ENCODE data around the gene KLF1. TPM values are rescaled to one million over a fixed set of nuclear protein-coding genes. Genes with fewer than 3 reads are reported as not detected.
A peak's percentile ranks its signal among the peaks of the same experiment; 100 is the strongest.

KLF1 gene
- total RNA-seq, 6 donors from 2014 or later: 0.17 to 0.89 (median 0.42) TPM; not detected in 2

- Histone ChIP-seq H3K9me3 (no peaks in the 10 kb centered on the region), H3K27me3 (peaks cover 0 to 78% (median 52%) of the 10 kb centered on the region in 4 donors), H3K36me3 (no peaks in the 10 kb centered on the region), H3K4me3 (peak within 1 kb of the TSS in 3 of 4 donors; percentile 21 to 40 (median 38)), H3K27ac (no peak within 1 kb of the TSS), H3K4me1 (peaks cover 26 to 49% (median 27%) of the 10 kb centered on the region in 4 donors)
- ATAC-seq (ENCODE audit: low FRiP score in 2 of 2): peak in 1 of 2 donors; percentile 63
- 2% methylated on average over 39 of the region's 69 CpGs; no CpG with 5 or more reads in 1 of the 2 donors for WGBS, 2 donors
- peak; percentile 40 to 91 for DNase-seq
- TF ChIP-seq POLR2AphosphoS5 (IDR thresholded peaks at IDR 0.05): no peak
- no peak for TF ChIP-seq POLR2A (IDR thresholded peaks at IDR 0.05)
- TF ChIP-seq, protein P1, sequence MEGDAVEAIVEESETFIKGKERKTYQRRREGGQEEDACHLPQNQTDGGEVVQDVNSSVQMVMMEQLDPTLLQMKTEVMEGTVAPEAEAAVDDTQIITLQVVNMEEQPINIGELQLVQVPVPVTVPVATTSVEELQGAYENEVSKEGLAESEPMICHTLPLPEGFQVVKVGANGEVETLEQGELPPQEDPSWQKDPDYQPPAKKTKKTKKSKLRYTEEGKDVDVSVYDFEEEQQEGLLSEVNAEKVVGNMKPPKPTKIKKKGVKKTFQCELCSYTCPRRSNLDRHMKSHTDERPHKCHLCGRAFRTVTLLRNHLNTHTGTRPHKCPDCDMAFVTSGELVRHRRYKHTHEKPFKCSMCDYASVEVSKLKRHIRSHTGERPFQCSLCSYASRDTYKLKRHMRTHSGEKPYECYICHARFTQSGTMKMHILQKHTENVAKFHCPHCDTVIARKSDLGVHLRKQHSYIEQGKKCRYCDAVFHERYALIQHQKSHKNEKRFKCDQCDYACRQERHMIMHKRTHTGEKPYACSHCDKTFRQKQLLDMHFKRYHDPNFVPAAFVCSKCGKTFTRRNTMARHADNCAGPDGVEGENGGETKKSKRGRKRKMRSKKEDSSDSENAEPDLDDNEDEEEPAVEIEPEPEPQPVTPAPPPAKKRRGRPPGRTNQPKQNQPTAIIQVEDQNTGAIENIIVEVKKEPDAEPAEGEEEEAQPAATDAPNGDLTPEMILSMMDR (IDR thresholded peaks at IDR 0.05): peak; percentile 49 to 79 (median 66)
- TF ChIP-seq EP300 (IDR thresholded peaks at IDR 0.05): no peak
Observed at GRCh38 chr19:12838182-12838885, 48.7 kb downstream of the KLF1 start, which contains the start of gene MAST1. TSS of gene MAST1 (plus strand) at chr19:12838515. CDS start at chr19:12838573, 58 bp downstream.

DNA sequence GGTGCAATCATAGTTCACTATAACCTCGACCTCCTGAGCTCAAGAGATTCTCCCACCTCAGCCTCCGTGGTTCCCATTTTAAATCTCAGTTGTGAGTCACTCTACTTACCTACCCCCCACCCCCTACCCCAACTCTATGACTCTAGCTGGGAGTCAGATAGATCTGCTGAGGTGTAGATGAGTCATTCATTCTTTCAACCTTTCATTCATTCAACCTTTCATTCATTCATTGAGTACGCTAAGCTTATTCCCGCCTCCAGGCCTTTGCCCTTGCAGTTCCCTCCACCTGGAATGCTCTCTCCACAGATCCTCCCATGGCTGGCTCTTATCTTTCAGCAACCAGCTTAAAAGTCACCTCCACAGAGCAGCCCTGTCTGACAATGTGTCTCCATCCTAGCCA is 49.8 kb downstream of the KLF1 start:
- no peak overlapping the region for H3K27ac ChIP-seq
- H3K36me3 ChIP-seq: no peaks in the 10 kb centered on the region
- no peak overlapping the region for H3K4me3 ChIP-seq
- H3K27me3 ChIP-seq: peaks cover 4 to 86% (median 56%) of the 10 kb centered on the region in 4 donors
- WGBS, 2 donors: 76 to 77% methylated on average over 4 of the region's 4 CpGs
- H3K4me1 ChIP-seq: peaks cover 29 to 60% (median 34%) of the 10 kb centered on the region in 4 donors
- H3K9me3 ChIP-seq: no peaks in the 10 kb centered on the region
- DNase-seq (no peak), ATAC-seq (ENCODE audit: low FRiP score in 2 of 2) (no peak)
- TF ChIP-seq EP300 (IDR thresholded peaks at IDR 0.05): no peak
- TF ChIP-seq, protein P1 (IDR thresholded peaks at IDR 0.05): no peak
- no peak for TF ChIP-seq POLR2A (IDR thresholded peaks at IDR 0.05)
- no peak for TF ChIP-seq POLR2AphosphoS5 (IDR thresholded peaks at IDR 0.05)

DNA sequence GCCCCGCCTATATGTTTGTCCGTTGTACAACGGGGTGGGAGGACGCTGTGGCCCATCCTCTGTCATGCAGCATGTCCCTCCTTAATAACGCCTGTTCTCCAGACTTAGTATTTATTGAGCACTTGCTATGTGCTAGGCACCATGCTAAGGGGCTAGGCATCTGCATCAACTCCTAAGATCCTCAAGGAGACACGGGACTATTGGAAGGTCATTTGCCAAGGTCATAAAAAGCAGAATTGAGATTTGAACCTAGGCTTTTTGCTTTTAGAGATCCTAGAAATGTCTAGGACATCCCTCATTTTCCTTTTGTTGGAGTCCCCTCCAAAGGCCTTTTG is 50.5 kb downstream of the KLF1 start:
- no peak overlapping the region for H3K4me3 ChIP-seq
- DNase-seq: no peak
- H3K9me3 ChIP-seq: no peaks in the 10 kb centered on the region
- WGBS, 2 donors: 7 to 12% methylated on average over 6 of the region's 6 CpGs
- peaks cover 29 to 60% (median 34%) of the 10 kb centered on the region in 4 donors for H3K4me1 ChIP-seq
- no peak for ATAC-seq (ENCODE audit: low FRiP score in 2 of 2)
- H3K36me3 ChIP-seq: no peaks in the 10 kb centered on the region
- no peak overlapping the region for H3K27ac ChIP-seq
- peaks cover 4 to 85% (median 55%) of the 10 kb centered on the region in 4 donors for H3K27me3 ChIP-seq
- TF ChIP-seq POLR2AphosphoS5 (IDR thresholded peaks at IDR 0.05): no peak
- TF ChIP-seq, protein P1 (IDR thresholded peaks at IDR 0.05): no peak
- no peak for TF ChIP-seq EP300 (IDR thresholded peaks at IDR 0.05)
- TF ChIP-seq POLR2A (IDR thresholded peaks at IDR 0.05): no peak

DNA sequence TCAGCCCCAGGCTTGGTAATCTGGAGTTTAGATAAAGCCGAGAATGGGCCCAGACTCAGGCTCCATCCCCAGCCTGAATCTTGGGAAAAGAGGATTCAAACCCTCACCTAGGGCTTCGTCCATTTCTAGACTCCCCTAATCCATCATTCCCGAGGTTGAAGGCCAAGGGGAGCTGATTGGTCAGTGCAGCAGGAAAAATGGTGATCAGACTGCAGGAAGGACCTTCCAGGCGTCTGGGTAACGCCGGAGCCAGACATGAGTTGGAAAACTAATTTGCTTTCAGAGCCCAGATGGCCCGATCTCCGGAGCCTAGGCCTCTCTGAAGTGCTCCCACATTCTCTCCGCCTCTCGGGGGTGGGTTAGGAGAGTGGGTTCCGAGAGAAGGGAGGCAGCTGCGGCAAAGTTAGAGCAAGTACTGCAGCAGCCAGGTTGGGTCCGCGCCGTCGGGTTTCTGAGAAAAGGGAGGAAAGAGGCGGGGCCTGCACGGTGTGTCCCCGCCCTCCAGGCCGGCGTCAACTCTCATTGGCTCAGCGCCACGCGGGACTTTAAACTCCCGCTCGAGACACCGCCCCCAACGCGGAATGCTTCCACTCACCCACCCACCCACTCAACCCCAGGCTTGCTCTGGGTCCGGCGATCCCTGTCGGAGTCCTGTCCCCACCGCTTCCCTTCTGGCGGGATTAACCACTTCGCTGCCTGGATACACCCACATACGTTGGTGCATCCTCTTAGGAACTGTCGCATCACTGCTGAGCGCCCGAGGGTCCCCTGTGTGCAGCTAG is 51.8 kb downstream of the KLF1 start:
- Histone ChIP-seq H3K27ac (no peak overlapping the region), H3K36me3 (no peaks in the 10 kb centered on the region), H3K27me3 (peaks cover 4 to 79% (median 49%) of the 10 kb centered on the region in 4 donors), H3K9me3 (no peaks in the 10 kb centered on the region), H3K4me1 (peaks cover 22 to 48% (median 27%) of the 10 kb centered on the region in 4 donors), H3K4me3 (no peak overlapping the region)
- TF ChIP-seq POLR2AphosphoS5 (IDR thresholded peaks at IDR 0.05) (no peak), EP300 (IDR thresholded peaks at IDR 0.05) (no peak), POLR2A (IDR thresholded peaks at IDR 0.05) (no peak)
- TF ChIP-seq, protein P1 (IDR thresholded peaks at IDR 0.05): no peak
- ATAC-seq (ENCODE audit: low FRiP score in 2 of 2) (peak in 1 of 2 donors; percentile 23), DNase-seq (no peak)
- WGBS, 2 donors: 11 to 20% methylated on average over 15 to 34 of the region's 39 CpGs

Measured in upper lobe of left lung (tissue), 6 donors.